Sigmoid colon (tissue), 7 donors: ENCODE data around the gene KRTAP5-6. TPM values are rescaled to one million over a fixed set of nuclear protein-coding genes. Genes with fewer than 3 reads are reported as not detected.

Experiments
- DNase-seq: peaks from one replicate; pipeline ENCODE4 v3.0.0-alpha.2; 2019
- H3K27ac ChIP-seq, 4 donors: fragments of 200-600 bp; sonication (generic); one replicate each; pipeline ENCODE4 v1.5.1; 2016 to 2019; ENCODE audit warnings: mild to moderate bottlenecking in 1 of 4
- H3K27me3 ChIP-seq, 3 donors: fragments of 200-600 bp; sonication (generic); one replicate each; pipeline ENCODE4 v1.5.1; 2019; ENCODE audit warnings: mild to moderate bottlenecking in 1 of 3
- H3K36me3 ChIP-seq, 4 donors: fragments of 200-600 bp; sonication (generic); one replicate each; pipeline ENCODE4 v1.5.1; 2016 to 2019
- H3K4me1 ChIP-seq, 4 donors: fragments of 200-600 bp; sonication (generic); one replicate each; pipeline ENCODE4 v1.5.1; 2017 to 2019
- H3K4me3 ChIP-seq, 4 donors: fragments of 200-600 bp; sonication (generic); one replicate each; pipeline ENCODE4 v1.5.1; 2017 to 2019; ENCODE audit warnings: mild to moderate bottlenecking in 2 of 4, moderate library complexity in 1 of 4
- H3K9me3 ChIP-seq, 4 donors: fragments of 200-600 bp in 3 of 4; sonication (generic) in 3 of 4; one replicate each; pipeline versions ENCODE4 v1.5.1 to v1.6.1; 2013 to 2019
- CTCF ChIP-seq, 4 experiments: fragments of 450-650 bp in 3 of 4; fragments of 200-600 bp in 1 of 4; IDR thresholded peaks; one replicate each; pipeline ENCODE4 v1.5.1; 2016 to 2019; ENCODE audit warnings: antibody characterized with exemption in 4 of 4, mild to moderate bottlenecking in 3 of 4, moderate library complexity in 2 of 4
- EP300 ChIP-seq, 4 donors: sonication (generic); formaldehyde crosslinking; IDR thresholded peaks; one replicate each; pipeline ENCODE4 v1.6.1; 2017; ENCODE audit warnings: antibody characterized with exemption in 4 of 4
- POLR2A ChIP-seq, 2 donors: fragments of 450-650 bp; IDR thresholded peaks; one replicate each; pipeline ENCODE4 v1.6.1; 2016; ENCODE audit warnings: antibody characterized with exemption in 2 of 2, mild to moderate bottlenecking in 2 of 2, moderate library complexity in 2 of 2
- POLR2AphosphoS5 ChIP-seq, 4 donors: sonication (generic); formaldehyde crosslinking; IDR thresholded peaks; one replicate each; pipeline ENCODE4 v1.6.1; 2017; ENCODE audit warnings: antibody characterized with exemption in 4 of 4
- WGBS, 2 donors: extraction: QIAGEN DNeasy Blood & Tissue Kit; methylation state at CpG; one replicate each; pipeline ENCODE4 v1.1.7; 2013; 5-methylcytosine and 5-hydroxymethylcytosine counted together
- intact Hi-C: fragments of 100-400 bp; cut with DNase I; formaldehyde crosslinking; loops from one replicate; pipeline ENCODE4 v1.15.1; 2023
- polyA plus RNA-seq, 3 donors: library from polyadenylated mRNA; stranded (reverse); fragments of 200-250 nt; gene quantifications; one replicate each; pipeline ENCODE4 v1.2.3, GENCODE V29; 2013
- total RNA-seq, 4 donors: library from RNA; depleted of rRNA; stranded (reverse); fragments of >200 nt; gene quantifications; one replicate each; pipeline ENCODE4 v1.1.0, GENCODE V29; 2016
- donor health status: healthy with polysubstance abuse.
- donor health status: Bipolar disorder and iron deficiency.
- donor health status: healthy.

The KRTAP5-6 gene
- total and polyA plus RNA-seq, 7 donors, result not detected

- TF ChIP-seq POLR2A (IDR thresholded peaks at IDR 0.05) (no peak), CTCF (IDR thresholded peaks at IDR 0.05) (no peak), POLR2AphosphoS5 (IDR thresholded peaks at IDR 0.05) (no peak), EP300 (IDR thresholded peaks at IDR 0.05) (no peak)
- DNase-seq, result no peak
- Histone ChIP-seq H3K27me3 (peaks cover 0 to 78% (median 48%) of the 10 kb centered on the region in 3 donors), H3K27ac (no peak overlapping the region), H3K4me1 (no peaks in the 10 kb centered on the region), H3K4me3 (no peak overlapping the region), H3K36me3 (no peaks in the 10 kb centered on the region), H3K9me3 (peaks cover 3 to 13% (median 10%) of the 10 kb centered on the region in 4 donors)
- intact Hi-C loops, result no loop called here
- 61 to 75% methylated on average over 3 of the region's 3 CpGs for WGBS, 2 donors
Measured at GRCh38 chr11:1736447-1736992, 39.5 kb downstream of the KRTAP5-6 start.

- intact Hi-C loops, result no loop called here
- 85 to 87% methylated on average over 6 of the region's 6 CpGs for WGBS, 2 donors
- H3K4me1 ChIP-seq, result no peaks in the 10 kb centered on the region
- H3K27ac ChIP-seq, result no peak overlapping the region
- TF ChIP-seq POLR2A (IDR thresholded peaks at IDR 0.05), result no peak
- no peak for TF ChIP-seq CTCF (IDR thresholded peaks at IDR 0.05)
- TF ChIP-seq EP300 (IDR thresholded peaks at IDR 0.05), result no peak
- no peak for TF ChIP-seq POLR2AphosphoS5 (IDR thresholded peaks at IDR 0.05)
- H3K4me3 ChIP-seq, result no peak overlapping the region
- H3K36me3 ChIP-seq, result no peaks in the 10 kb centered on the region
- peaks cover 0 to 71% (median 48%) of the 10 kb centered on the region in 3 donors for H3K27me3 ChIP-seq
- H3K9me3 ChIP-seq, result peaks cover 3 to 13% (median 10%) of the 10 kb centered on the region in 4 donors
- DNase-seq, result no peak
Measured at GRCh38 chr11:1737080-1737757, 40.2 kb downstream of the KRTAP5-6 start.

GRCh38 chr11:1738380-1738779, 41.4 kb downstream of the KRTAP5-6 start:
- WGBS, 2 donors, result 90 to 95% methylated on average over 10 of the region's 10 CpGs
- Histone ChIP-seq H3K4me3 (no peak overlapping the region), H3K4me1 (no peaks in the 10 kb centered on the region), H3K27me3 (peaks cover 0 to 60% (median 38%) of the 10 kb centered on the region in 3 donors), H3K27ac (no peak overlapping the region), H3K9me3 (peaks cover 3 to 13% (median 10%) of the 10 kb centered on the region in 4 donors), H3K36me3 (no peaks in the 10 kb centered on the region)
- no peak for TF ChIP-seq POLR2A (IDR thresholded peaks at IDR 0.05)
- no peak for TF ChIP-seq EP300 (IDR thresholded peaks at IDR 0.05)
- TF ChIP-seq CTCF (IDR thresholded peaks at IDR 0.05), result no peak
- TF ChIP-seq POLR2AphosphoS5 (IDR thresholded peaks at IDR 0.05), result no peak
- no peak for DNase-seq
- intact Hi-C loops, result no loop called here

GRCh38 chr11:1739576-1739975, 42.6 kb downstream of the KRTAP5-6 start:
- Histone ChIP-seq H3K4me1 (no peaks in the 10 kb centered on the region), H3K36me3 (no peaks in the 10 kb centered on the region), H3K9me3 (peaks cover 3 to 13% (median 10%) of the 10 kb centered on the region in 4 donors), H3K27me3 (peaks cover 0 to 48% (median 27%) of the 10 kb centered on the region in 3 donors), H3K4me3 (no peak overlapping the region), H3K27ac (no peak overlapping the region)
- intact Hi-C loops, result no loop called here
- TF ChIP-seq POLR2A (IDR thresholded peaks at IDR 0.05), result no peak
- no peak for TF ChIP-seq EP300 (IDR thresholded peaks at IDR 0.05)
- no peak for TF ChIP-seq CTCF (IDR thresholded peaks at IDR 0.05)
- no peak for TF ChIP-seq POLR2AphosphoS5 (IDR thresholded peaks at IDR 0.05)
- no peak for DNase-seq
- 72 to 80% methylated on average over 8 of the region's 8 CpGs for WGBS, 2 donors
